ENCODE data around the gene SLC38A1. TPM values are rescaled to one million over a fixed set of nuclear protein-coding genes. Genes with fewer than 3 reads are reported as not detected.

Gene SLC38A1
- total and polyA plus RNA-seq, 8 donors = 23.6 to 67.5 (median 29.2) TPM

- H3K27me3 ChIP-seq = no peaks in the 10 kb centered on the region
- DNase-seq = no peak
- H3K36me3 ChIP-seq = no peaks in the 10 kb centered on the region
- no peak overlapping the region for H3K27ac ChIP-seq
- no peak for TF ChIP-seq CTCF (IDR thresholded peaks at IDR 0.05)
- H3K4me1 ChIP-seq = peaks cover 0 to 70% of the 10 kb centered on the region in 2 donors
- ATAC-seq = no peak
- no peaks in the 10 kb centered on the region for H3K9me3 ChIP-seq
- H3K4me3 ChIP-seq = no peak overlapping the region
- intact Hi-C loops (cut with DNase I) = no loop called here
Observed at GRCh38 chr12:46223047-46223446, 45.8 kb downstream of the SLC38A1 start.

GRCh38 chr12:46222636-46223035 lies 46.2 kb downstream of the SLC38A1 start:
- Histone ChIP-seq H3K4me3 (no peak overlapping the region), H3K27me3 (no peaks in the 10 kb centered on the region), H3K36me3 (no peaks in the 10 kb centered on the region), H3K27ac (no peak overlapping the region), H3K4me1 (peaks cover 0 to 70% of the 10 kb centered on the region in 2 donors), H3K9me3 (no peaks in the 10 kb centered on the region)
- no peak for ATAC-seq
- no peak for TF ChIP-seq CTCF (IDR thresholded peaks at IDR 0.05)
- intact Hi-C loops (cut with DNase I) = no loop called here
- no peak for DNase-seq

- Histone ChIP-seq H3K9me3 (no peaks in the 10 kb centered on the region), H3K36me3 (no peaks in the 10 kb centered on the region), H3K27ac (peak overlapping the region in 1 of 2 donors; percentile 30), H3K4me3 (no peak overlapping the region), H3K27me3 (no peaks in the 10 kb centered on the region), H3K4me1 (peaks cover 0 to 73% of the 10 kb centered on the region in 2 donors)
- DNase-seq = no peak
- intact Hi-C loops (cut with DNase I) = no loop called here
- no peak for ATAC-seq
- no peak for TF ChIP-seq CTCF (IDR thresholded peaks at IDR 0.05)
Observed at GRCh38 chr12:46221255-46222128, 47.4 kb downstream of the SLC38A1 start.

GRCh38 chr12:46219877-46220655 lies 48.8 kb downstream of the SLC38A1 start:
- peak overlapping the region in 1 of 2 donors; percentile 23 for H3K27ac ChIP-seq
- no peak for DNase-seq

More at GRCh38 chr12:46219877-46220655, 48.8 kb downstream of the SLC38A1 start:
- intact Hi-C loops (cut with DNase I) = no loop called here
- Histone ChIP-seq H3K36me3 (no peaks in the 10 kb centered on the region), H3K9me3 (no peaks in the 10 kb centered on the region), H3K4me1 (peaks cover 0 to 87% of the 10 kb centered on the region in 2 donors), H3K4me3 (no peak overlapping the region), H3K27me3 (no peaks in the 10 kb centered on the region)
- no peak for TF ChIP-seq CTCF (IDR thresholded peaks at IDR 0.05)
- peak; percentile 32 for ATAC-seq
